ENCODE measurements around the gene BCR.
"Not testable (repeated sequence)": the region's sequence is repeated elsewhere in the genome, so short reads cannot be mapped to it uniquely, and the experiment has no call there.

BCR gene

DNA sequence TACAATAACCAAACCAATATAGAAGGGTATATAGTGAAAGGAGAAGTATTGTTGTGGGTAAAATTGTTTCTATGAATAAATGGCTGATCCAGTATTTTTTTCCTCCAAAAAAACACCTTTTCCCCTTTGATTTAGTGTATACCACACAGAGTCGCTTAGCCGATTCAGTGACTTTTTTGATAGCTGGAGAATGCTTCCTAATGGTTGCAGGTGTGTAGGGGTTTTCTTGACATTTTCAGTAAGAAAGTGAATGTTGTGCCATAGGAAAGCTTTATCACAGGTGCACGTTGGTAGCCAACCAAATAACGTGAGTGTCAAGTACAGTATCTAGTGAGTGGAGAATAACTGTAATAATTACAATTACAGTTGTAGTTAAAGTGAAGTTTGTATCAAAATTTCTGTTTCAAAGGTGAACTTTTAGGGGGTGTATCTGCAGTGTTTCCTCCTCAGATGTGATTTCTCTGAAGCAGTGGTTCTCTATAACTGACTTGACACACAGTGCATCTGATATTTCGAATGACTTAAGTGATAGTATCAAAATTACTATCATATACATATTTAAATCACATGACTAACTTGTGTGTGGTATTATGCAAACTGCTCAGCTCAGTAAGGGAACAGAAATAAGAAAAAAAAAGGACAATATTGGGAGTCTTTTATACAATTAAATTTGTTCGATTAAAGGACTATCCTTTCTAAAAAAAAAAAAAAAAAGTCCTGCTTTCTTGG, 143.8 kb downstream of the BCR start:
- FAIRE-seq: not testable (repeated sequence)

DNA sequence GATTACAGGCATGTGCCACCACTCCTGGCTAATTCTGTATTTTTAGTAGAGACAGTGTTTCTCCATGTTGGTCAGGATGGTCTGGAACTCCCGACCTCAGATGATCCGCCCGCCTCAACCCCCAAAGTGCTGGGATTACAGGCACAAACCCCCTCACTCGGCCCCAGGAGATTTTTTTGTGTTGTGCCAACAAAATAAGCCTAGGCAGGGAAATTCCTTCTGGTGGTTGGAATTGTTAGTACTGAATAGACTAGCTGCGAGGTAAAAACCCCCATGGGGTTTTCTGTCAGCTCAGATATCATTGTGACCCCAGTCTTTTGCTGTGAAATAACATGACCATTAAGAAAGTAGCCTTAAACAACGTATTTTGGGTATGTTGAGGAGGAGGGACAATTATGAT, 144.9 kb downstream of the BCR start:
- FAIRE-seq: no peak

DNA sequence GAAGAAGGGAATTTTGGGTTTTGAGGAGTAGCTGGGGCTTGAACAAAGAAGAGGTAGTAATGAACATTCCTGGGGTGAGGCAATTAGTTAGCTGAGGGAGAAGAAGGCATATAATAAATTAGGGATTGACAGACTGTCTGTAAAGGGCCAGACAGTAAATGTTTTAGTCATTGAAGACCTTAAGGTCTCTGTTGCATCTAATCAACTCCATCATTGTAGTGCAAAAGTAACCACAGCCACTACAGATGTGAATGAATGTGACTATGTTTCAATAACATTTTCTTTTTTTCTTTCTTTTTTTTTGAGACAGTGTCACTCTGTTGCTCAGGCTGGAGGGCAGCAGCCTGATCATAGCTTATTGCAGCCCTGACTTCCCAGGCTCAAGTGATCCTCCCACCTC, 153.5 kb downstream of the BCR start:
- FAIRE-seq: not testable (repeated sequence)

- FAIRE-seq: not testable (repeated sequence)
These were observed 157.4 kb downstream of the BCR start for GRCh38 chr22:23337672-23338071.

GRCh38 chr22:23341942-23342695, 161.8 kb downstream of the BCR start:
- not testable (repeated sequence) for FAIRE-seq

- FAIRE-seq: no peak
These were observed 171.0 kb downstream of the BCR start for GRCh38 chr22:23351321-23351720.

DNA sequence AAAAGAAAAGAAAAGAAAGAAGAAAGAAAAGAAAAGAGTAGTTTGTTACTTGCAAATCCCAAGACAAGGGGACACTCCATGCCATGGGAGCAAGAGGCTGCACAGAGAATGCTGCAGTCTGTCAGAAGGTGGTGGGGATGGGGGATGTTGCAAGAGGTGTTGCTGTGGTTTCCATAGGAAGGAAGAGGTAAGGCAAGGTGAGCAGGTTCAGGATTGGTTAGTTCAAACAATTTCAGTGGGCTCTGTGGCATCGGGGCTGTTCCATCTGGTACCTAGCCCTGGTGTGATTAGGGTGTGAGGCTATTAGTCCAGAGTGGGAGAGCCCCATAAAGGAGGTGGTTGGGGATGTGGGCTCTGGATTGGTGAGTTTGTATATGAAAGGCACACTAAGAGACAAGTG, 172.7 kb downstream of the BCR start:
- FAIRE-seq: no peak

DNA sequence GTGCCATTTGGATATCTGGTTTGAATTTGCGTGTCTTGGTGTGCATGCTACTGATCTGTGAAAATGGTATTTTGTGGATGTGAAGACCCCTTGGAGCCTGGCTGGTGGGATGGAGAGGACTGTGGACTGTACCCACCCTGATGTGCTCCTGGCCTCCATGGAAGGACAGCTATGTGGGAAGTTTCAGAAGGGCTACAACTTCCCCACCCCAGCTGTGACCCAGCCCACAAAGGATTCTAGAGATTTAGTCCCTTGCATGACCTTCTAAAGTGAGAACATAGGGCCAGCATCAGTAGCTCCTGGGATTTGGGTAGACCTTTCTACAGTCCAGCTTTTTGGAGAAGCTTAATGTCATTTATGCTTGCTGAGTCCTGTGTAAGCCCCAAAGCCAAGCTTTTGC, 173.4 kb downstream of the BCR start:
- FAIRE-seq: no peak

- no peak for FAIRE-seq
These were observed 175.8 kb downstream of the BCR start for GRCh38 chr22:23356094-23356493.

DNA sequence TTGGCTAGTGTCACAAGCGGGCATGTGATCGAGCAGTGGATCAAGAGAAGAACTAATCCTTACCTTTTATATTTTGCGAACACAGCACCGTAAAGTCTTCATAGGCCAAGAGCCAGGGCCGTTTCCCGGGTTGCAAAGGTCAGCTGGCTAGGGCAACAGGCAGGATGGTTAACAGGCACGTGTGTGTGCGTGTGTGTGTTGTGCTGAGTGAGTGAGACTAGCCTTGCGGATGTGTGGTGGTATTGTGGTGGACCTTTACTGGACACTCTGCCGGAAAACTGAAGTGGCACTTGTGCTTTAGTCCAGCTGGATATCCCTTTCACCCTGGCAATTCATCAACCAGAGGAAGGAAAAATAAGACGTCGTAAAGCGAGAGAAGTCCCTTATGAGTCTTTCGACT, 176.7 kb downstream of the BCR start:
- no peak for FAIRE-seq

GRCh38 chr22:23359583-23360123, 179.3 kb downstream of the BCR start:
- no peak for FAIRE-seq

- no peak for FAIRE-seq
These were observed 181.4 kb downstream of the BCR start for GRCh38 chr22:23361676-23362075.

DNA sequence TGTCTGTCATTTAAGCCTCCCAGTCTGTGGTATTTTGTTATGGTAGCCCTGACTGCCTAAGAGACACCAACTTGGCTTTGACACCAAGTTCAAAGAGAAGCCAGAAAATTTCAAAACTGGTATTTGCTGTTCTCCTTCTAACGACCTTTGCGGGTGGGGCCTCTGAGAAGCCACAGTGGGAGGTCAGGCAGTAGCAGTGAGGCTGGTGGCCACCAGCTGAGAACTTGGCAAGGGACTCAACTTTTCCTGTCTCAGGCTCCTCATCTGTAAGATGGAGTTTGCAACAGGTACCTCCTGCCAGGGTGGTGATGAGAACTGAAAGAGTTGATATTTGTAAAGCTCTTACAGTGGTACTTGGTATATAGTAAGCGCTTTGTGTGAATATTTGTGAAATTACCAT, 183.4 kb downstream of the BCR start:
- FAIRE-seq: no peak

- no peak for FAIRE-seq
These were observed 184.1 kb downstream of the BCR start for GRCh38 chr22:23364389-23364788.

DNA sequence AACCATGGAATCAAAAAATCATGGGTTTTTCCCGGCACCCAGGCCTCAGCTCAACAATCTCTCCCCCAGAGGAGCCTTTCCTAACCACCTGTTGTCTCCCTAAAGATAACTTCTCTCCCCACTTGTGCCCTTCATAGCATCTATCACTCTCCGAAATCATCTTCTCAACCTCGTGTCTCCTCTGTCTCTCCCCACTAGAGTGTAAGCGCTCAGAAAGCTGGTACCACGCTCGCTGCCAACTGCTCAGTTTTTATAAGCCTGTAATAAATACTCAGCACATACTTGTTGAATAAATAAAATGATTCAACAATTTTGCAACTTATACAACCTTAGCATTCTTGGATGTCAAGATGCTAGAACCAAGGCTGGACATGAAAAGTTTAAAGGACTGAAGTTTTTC, 185.2 kb downstream of the BCR start:
- no peak for FAIRE-seq

DNA sequence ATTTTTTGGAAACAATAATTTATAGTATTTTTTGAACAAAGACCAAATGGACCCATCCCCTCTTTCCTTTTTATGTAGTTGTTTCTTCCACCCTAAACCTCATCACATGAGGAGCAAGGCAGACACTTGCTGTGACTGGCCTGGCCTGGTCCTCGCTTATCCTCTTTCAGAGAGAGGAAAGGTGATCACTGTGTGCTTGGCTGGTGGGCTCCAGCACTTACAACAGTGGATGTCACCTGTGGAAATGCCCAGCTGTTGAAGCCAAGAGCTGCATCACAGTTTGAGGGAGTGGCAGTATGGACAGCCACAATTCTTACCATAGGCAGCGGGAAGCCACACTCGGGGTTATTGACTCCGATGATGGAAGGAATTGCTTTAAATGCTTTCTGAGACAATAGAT, 185.7 kb downstream of the BCR start:
- FAIRE-seq: no peak

- not testable (repeated sequence) for FAIRE-seq
These were observed 186.9 kb downstream of the BCR start for GRCh38 chr22:23367196-23367595.
